Mesothelial cell of epicardium (in vitro differentiated cells): ENCODE results near the gene SCGB3A2. TPM values are rescaled to one million over a fixed set of nuclear protein-coding genes. Genes with fewer than 3 reads are reported as not detected.

Source experiments
- DNase-seq, 2 experiments: peaks; one replicate each; pipeline ENCODE4 v3.0.0; 2021; ENCODE audit warnings: low spot score in 2 of 2; ENCODE audit not compliant: unreplicated experiment in 2 of 2
- H3K27ac Mint-ChIP-seq: 2 replicates; pipeline ENCODE4 v1.8.0; 2021; ENCODE audit warnings: mixed read lengths
- H3K27me3 Mint-ChIP-seq: 2 replicates; pipeline ENCODE4 v1.8.0; 2021; ENCODE audit warnings: low read depth, mixed read lengths
- H3K36me3 Mint-ChIP-seq: 2 replicates; pipeline ENCODE4 v1.8.0; 2021; ENCODE audit warnings: mixed read lengths
- H3K4me1 Mint-ChIP-seq: 2 replicates; pipeline ENCODE4 v1.8.0; 2021; ENCODE audit warnings: mixed read lengths
- H3K4me3 Mint-ChIP-seq: 2 replicates; pipeline ENCODE4 v1.8.0; 2021; ENCODE audit warnings: mild to moderate bottlenecking, moderate library complexity, mixed read lengths
- H3K9me3 Mint-ChIP-seq: 2 replicates; pipeline ENCODE4 v1.8.0; 2021; ENCODE audit warnings: mixed read lengths
- total RNA-seq: library from RNA; stranded (reverse); gene quantifications from 3 replicates; pipeline ENCODE4 v1.2.1, GENCODE V29; 2021
- TF ChIP-seq, protein P1 (sequence below): fragments of 200-600 bp; sonication (generic); IDR thresholded peaks from one replicate; pipeline ENCODE4 v1.5.0; 2021; ENCODE audit warnings: antibody characterized with exemption; ENCODE audit not compliant: unreplicated experiment

SCGB3A2 gene
- total RNA-seq, 1 donor from 2014 or later = not detected

DNA sequence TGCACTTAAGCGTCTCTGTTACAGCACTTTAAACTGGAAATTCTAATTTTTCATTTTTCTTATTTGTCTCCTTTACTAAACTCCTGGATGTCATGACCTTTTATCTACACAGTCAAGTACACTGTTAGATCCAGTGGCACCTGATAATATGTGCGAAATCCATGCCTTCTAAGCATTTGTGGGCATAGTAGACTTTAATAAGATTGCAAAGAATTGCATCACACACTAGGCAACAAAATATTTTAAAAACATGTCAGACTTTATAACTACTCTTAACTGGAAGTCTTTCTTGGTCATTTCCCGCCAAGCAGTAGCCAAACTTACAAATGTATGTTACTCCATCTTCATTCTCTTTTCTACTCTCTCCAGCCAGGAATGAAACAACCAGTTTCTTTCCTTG is 42.1 kb upstream of the SCGB3A2 start:
- Mint-ChIP-seq H3K4me3 (no peak overlapping the region), H3K27me3 (peaks cover 17% of the 10 kb centered on the region), H3K9me3 (no peaks in the 10 kb centered on the region), H3K4me1 (peaks cover 2% of the 10 kb centered on the region), H3K36me3 (no peaks in the 10 kb centered on the region), H3K27ac (no peak overlapping the region)
- TF ChIP-seq, protein P1, sequence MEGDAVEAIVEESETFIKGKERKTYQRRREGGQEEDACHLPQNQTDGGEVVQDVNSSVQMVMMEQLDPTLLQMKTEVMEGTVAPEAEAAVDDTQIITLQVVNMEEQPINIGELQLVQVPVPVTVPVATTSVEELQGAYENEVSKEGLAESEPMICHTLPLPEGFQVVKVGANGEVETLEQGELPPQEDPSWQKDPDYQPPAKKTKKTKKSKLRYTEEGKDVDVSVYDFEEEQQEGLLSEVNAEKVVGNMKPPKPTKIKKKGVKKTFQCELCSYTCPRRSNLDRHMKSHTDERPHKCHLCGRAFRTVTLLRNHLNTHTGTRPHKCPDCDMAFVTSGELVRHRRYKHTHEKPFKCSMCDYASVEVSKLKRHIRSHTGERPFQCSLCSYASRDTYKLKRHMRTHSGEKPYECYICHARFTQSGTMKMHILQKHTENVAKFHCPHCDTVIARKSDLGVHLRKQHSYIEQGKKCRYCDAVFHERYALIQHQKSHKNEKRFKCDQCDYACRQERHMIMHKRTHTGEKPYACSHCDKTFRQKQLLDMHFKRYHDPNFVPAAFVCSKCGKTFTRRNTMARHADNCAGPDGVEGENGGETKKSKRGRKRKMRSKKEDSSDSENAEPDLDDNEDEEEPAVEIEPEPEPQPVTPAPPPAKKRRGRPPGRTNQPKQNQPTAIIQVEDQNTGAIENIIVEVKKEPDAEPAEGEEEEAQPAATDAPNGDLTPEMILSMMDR = no peak
- no peak for DNase-seq

DNA sequence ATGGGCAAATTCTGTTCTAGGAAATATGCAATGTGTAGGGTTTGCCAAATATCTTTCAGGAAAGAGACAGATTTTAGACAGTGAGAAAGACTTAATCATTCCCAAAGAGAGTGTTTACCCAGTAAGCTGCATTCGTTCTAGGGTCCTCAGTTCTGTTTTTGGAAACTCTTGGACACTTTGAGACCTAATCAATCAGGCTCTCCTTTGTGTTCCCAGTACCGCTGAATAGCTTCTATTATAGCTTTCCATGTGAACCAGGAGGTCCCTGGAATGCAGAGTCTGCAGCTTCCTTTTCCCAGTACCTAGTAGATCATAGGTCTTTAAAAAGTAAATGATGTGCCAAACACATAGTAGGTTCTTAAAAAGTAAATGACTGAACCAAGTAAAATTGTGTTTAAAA is 35.6 kb upstream of the SCGB3A2 start:
- Mint-ChIP-seq H3K4me1 (peaks cover 4% of the 10 kb centered on the region), H3K27ac (no peak overlapping the region), H3K36me3 (no peaks in the 10 kb centered on the region), H3K4me3 (no peak overlapping the region), H3K27me3 (peaks cover 27% of the 10 kb centered on the region), H3K9me3 (no peaks in the 10 kb centered on the region)
- DNase-seq = no peak
- TF ChIP-seq, protein P1 = no peak

DNA sequence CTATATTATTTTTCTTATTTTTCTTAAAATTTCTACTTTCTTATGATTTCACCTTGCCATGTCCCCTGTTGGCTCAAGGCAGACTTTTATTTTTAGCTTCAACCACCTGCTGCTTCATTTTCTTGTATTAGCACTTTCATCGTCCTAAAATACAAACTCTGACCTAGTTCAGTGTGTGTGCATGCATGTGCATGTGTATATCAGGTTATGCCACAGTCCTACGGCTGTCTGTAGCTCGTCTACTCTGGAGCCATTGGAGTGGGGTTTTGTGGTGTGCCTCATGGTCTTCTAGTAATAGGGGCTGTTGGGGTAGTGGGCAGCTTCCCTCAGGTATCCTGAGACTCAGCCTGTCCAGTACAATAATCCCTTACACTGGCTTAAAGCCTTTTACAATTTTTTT is 33.7 kb upstream of the SCGB3A2 start:
- Mint-ChIP-seq H3K4me1 (peaks cover 14% of the 10 kb centered on the region), H3K27me3 (peaks cover 31% of the 10 kb centered on the region), H3K27ac (no peak overlapping the region), H3K9me3 (no peaks in the 10 kb centered on the region), H3K4me3 (no peak overlapping the region), H3K36me3 (no peaks in the 10 kb centered on the region)
- DNase-seq = no peak
- TF ChIP-seq, protein P1 = no peak

DNA sequence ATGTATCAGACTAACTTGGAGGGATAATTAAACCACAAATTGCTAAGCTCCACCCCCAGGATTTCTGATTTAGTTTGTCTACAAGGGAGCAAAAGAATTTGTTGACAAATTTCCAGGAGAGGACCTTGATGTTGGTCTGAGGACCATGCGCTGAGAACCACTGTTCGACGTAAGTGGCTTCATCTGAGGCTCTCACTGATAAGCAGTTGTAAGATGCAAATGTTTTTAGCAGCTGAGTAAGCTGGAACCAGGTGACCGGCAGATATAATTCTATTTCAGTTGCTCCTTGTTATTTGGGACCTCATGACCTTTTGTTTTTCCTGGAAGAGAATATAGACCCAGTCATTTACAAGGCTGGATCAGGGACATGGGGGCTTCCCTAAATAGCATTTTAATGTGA is 32.9 kb upstream of the SCGB3A2 start:
- TF ChIP-seq, protein P1 = no peak
- H3K27ac Mint-ChIP-seq = no peak overlapping the region
- H3K4me3 Mint-ChIP-seq = no peak overlapping the region
- peaks cover 18% of the 10 kb centered on the region for H3K4me1 Mint-ChIP-seq
- no peaks in the 10 kb centered on the region for H3K9me3 Mint-ChIP-seq
- no peaks in the 10 kb centered on the region for H3K36me3 Mint-ChIP-seq
- peaks cover 30% of the 10 kb centered on the region for H3K27me3 Mint-ChIP-seq
- DNase-seq = no peak

DNA sequence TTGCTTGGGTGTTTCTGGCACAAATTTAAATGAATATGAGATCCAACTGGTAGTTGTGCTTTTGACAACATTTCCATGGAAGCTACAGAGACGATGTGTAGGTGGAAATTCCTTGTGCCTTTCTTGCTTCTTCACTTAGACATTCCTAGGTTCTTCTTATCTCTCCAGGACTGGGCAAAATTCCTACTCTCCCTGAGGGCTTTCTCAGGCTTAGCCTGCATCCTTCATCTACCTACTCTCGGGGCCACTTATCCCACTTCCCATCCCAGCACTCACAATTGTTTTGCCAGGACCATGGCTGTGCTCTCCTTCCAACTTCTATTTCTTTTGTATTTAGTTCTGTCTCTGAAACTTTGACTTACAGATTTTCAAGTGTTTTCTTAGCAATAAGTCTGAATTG is 29.3 kb upstream of the SCGB3A2 start:
- H3K4me1 Mint-ChIP-seq = peaks cover 15% of the 10 kb centered on the region
- H3K9me3 Mint-ChIP-seq = no peaks in the 10 kb centered on the region
- H3K4me3 Mint-ChIP-seq = no peak overlapping the region
- peak overlapping the region; percentile 43 for H3K27ac Mint-ChIP-seq
- peaks cover 31% of the 10 kb centered on the region for H3K27me3 Mint-ChIP-seq
- peak in 1 of 2 experiments; percentile 41 for DNase-seq
- TF ChIP-seq, protein P1 = no peak
- no peaks in the 10 kb centered on the region for H3K36me3 Mint-ChIP-seq

DNA sequence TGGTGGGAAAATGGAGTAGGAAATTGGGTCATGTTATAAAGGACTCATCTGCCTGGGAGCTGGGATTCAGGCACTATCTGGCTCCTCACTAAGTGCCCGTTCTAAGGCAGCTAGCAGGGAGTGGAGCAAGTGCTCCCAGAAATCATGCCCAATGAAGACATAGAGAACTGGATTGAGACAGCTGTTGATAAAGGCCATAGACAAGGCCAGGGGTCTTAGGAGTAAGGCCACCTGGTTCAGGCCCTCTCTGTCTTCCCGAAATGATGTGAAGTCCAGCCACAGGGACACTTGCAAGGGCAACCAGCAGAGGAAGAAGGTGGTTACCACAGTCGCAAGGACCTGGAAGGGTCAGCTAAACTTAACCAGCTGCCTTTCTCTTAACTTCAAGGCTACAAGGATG is 26.9 kb upstream of the SCGB3A2 start:
- TF ChIP-seq, protein P1 = no peak
- Mint-ChIP-seq H3K9me3 (no peaks in the 10 kb centered on the region), H3K27me3 (peaks cover 38% of the 10 kb centered on the region)

More for the DNA sequence above, 26.9 kb upstream of the SCGB3A2 start:
- peaks cover 17% of the 10 kb centered on the region for H3K4me1 Mint-ChIP-seq
- H3K27ac Mint-ChIP-seq = no peak overlapping the region
- H3K4me3 Mint-ChIP-seq = no peak overlapping the region
- H3K36me3 Mint-ChIP-seq = no peaks in the 10 kb centered on the region
- DNase-seq = no peak
